Stomach (tissue), 4 donors: ENCODE data around the gene SIM2.

Experiments used
- POLR2A ChIP-seq, 4 donors: fragments of 450-650 bp; IDR thresholded peaks; one replicate each; pipeline ENCODE4 v1.6.1; 2016; ENCODE audit warnings: antibody characterized with exemption in 4 of 4, control low read depth in 2 of 4, mild to moderate bottlenecking in 1 of 4, moderate library complexity in 1 of 4
- POLR2AphosphoS5 ChIP-seq, 3 donors: sonication (generic); formaldehyde crosslinking; IDR thresholded peaks; one replicate each; pipeline ENCODE4 v1.6.1; 2016; ENCODE audit warnings: antibody characterized with exemption in 3 of 3

- TF ChIP-seq POLR2AphosphoS5 (IDR thresholded peaks at IDR 0.05) (no peak), POLR2A (IDR thresholded peaks at IDR 0.05) (no peak)
Observed at GRCh38 chr21:36705679-36706481, 7.0 kb downstream of the SIM2 start.
